ENCODE results near the gene DPP10.

Gene DPP10

DNA sequence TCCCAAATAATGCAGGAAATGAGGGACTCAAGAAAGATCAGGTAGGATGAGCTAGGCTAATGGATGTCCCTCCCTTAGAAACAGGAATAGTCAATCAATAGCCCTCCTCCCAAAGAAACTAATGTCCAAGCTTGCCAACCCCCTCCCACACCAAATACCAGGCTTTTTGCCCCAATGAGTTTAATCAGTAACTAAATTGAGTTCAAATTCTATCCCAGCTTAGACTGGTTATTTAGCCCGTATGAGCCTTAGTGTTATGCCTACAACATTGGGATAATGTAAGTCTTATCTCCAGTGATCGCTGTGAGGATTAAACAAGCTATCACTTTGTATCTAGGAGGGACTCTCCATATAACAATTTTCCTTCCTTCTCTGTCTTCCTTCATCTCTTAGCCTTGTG, 310.7 kb downstream of the DPP10 start:
- DNase-seq (ENCODE audit: low spot score in 2 of 2) = no peak
- H3K4me1 Mint-ChIP-seq = no peaks in the 10 kb centered on the region
- H3K27me3 Mint-ChIP-seq = no peaks in the 10 kb centered on the region
- no peak overlapping the region for H3K4me3 Mint-ChIP-seq
- H3K36me3 Mint-ChIP-seq (ENCODE audit: insufficient read depth) = peaks cover 3% of the 10 kb centered on the region
- peaks cover 16% of the 10 kb centered on the region for H3K9me3 Mint-ChIP-seq
- H3K27ac Mint-ChIP-seq (ENCODE audit: low read depth) = no peak overlapping the region
- ATAC-seq (replicated peaks; ENCODE audit: extremely low read depth, poor library complexity, severe bottlenecking) = no peak

DNA sequence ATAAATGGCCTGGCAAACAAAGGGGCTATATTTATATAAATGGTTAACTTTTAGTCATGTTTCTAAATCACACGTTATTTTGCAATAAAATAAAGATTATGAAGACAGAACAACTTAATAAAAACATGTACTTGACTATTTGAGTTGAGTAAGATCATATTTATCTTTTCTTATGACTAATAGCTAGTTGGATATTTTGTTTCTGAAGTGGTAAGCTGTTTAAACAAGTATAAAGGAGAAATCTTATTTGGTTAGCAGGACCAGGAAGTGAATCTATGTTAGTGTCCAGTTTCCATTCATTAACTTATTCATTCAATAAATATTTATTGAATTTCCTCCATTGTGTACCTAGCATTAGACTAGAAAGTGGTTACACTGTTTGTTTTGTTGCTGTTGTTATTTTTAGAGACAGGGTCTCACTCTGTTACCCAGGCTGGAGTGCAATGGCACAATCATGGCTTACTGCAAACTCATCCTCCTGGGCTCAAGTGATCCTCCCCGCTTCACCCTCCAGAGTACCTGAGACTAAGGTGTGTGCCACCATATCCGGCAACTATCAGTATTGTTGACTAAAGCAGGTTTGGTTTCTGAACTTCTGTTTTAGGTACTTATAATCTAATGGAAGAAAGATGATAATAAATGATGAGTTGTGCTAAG, 312.6 kb downstream of the DPP10 start:
- peaks cover 16% of the 10 kb centered on the region for H3K9me3 Mint-ChIP-seq
- H3K36me3 Mint-ChIP-seq (ENCODE audit: insufficient read depth) = peaks cover 3% of the 10 kb centered on the region
- no peak for DNase-seq (ENCODE audit: low spot score in 2 of 2)
- no peaks in the 10 kb centered on the region for H3K27me3 Mint-ChIP-seq
- no peak overlapping the region for H3K27ac Mint-ChIP-seq (ENCODE audit: low read depth)
- H3K4me3 Mint-ChIP-seq = no peak overlapping the region
- no peak for ATAC-seq (replicated peaks; ENCODE audit: extremely low read depth, poor library complexity, severe bottlenecking)
- H3K4me1 Mint-ChIP-seq = no peaks in the 10 kb centered on the region

DNA sequence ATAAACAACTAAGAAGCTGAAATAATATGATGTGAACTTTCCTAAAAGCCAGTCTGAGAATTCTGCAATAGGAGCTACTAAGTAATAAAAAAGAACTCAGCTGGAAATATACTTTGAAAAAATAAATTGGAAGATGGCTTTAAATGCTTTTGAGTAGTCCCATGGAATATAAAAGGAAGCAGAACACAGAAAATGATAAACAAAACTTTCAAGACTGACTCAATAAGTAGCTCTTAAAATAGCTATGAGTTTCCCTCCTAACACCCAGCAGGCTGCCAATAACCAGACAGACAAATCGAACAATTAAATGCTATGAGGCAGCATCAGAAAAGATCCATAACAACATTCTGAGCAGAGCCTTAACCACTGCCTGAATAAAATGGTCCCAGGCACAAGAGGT, 319.9 kb downstream of the DPP10 start:
- no peak overlapping the region for H3K4me3 Mint-ChIP-seq
- peaks cover 11% of the 10 kb centered on the region for H3K9me3 Mint-ChIP-seq
- no peak for DNase-seq (ENCODE audit: low spot score in 2 of 2)

DNA sequence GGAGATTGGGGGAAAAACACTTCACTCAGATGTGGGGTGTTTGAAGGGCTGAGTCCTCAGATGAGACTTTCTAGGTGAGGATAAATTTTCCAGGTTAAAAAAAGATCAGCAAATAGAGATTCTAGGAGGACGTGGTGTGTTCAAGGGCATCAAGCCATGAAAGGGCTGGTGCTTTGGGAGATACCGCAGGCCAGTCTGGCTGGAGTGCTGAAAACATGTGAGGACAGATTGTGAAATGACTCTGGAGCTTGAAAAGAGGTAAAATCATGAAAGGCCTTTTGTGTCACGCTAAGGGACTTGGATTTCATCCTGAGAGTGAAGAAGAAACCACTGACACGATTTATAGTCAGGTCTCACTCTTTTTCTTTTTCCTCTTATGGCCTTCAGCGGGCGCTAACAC, 320.5 kb downstream of the DPP10 start:
- H3K4me1 Mint-ChIP-seq = no peaks in the 10 kb centered on the region
- peaks cover 7% of the 10 kb centered on the region for H3K9me3 Mint-ChIP-seq
- H3K27ac Mint-ChIP-seq (ENCODE audit: low read depth) = no peak overlapping the region
- DNase-seq (ENCODE audit: low spot score in 2 of 2) (no peak), ATAC-seq (replicated peaks; ENCODE audit: extremely low read depth, poor library complexity, severe bottlenecking) (no peak)
- H3K27me3 Mint-ChIP-seq = no peaks in the 10 kb centered on the region
- no peaks in the 10 kb centered on the region for H3K36me3 Mint-ChIP-seq (ENCODE audit: insufficient read depth)
- no peak overlapping the region for H3K4me3 Mint-ChIP-seq

More for the DNA sequence above, 319.9 kb downstream of the DPP10 start:
- no peaks in the 10 kb centered on the region for H3K36me3 Mint-ChIP-seq (ENCODE audit: insufficient read depth)
- H3K4me1 Mint-ChIP-seq = no peaks in the 10 kb centered on the region
- no peak for ATAC-seq (replicated peaks; ENCODE audit: extremely low read depth, poor library complexity, severe bottlenecking)
- H3K27ac Mint-ChIP-seq (ENCODE audit: low read depth) = no peak overlapping the region
- no peaks in the 10 kb centered on the region for H3K27me3 Mint-ChIP-seq

GRCh38 chr2:114769110-114769509, 326.7 kb downstream of the DPP10 start:
- no peak for ATAC-seq (replicated peaks; ENCODE audit: extremely low read depth, poor library complexity, severe bottlenecking)
- Mint-ChIP-seq H3K4me3 (no peak overlapping the region), H3K36me3 (ENCODE audit: insufficient read depth) (no peaks in the 10 kb centered on the region), H3K27me3 (no peaks in the 10 kb centered on the region), H3K27ac (ENCODE audit: low read depth) (no peak overlapping the region), H3K4me1 (no peaks in the 10 kb centered on the region), H3K9me3 (peaks cover 11% of the 10 kb centered on the region)
- no peak for DNase-seq (ENCODE audit: low spot score in 2 of 2)

- H3K36me3 Mint-ChIP-seq (ENCODE audit: insufficient read depth) = no peaks in the 10 kb centered on the region
- H3K4me1 Mint-ChIP-seq = no peaks in the 10 kb centered on the region
- no peak for DNase-seq (ENCODE audit: low spot score in 2 of 2)
- no peak overlapping the region for H3K27ac Mint-ChIP-seq (ENCODE audit: low read depth)
- H3K9me3 Mint-ChIP-seq = peaks cover 11% of the 10 kb centered on the region
- no peaks in the 10 kb centered on the region for H3K27me3 Mint-ChIP-seq
- H3K4me3 Mint-ChIP-seq = no peak overlapping the region
- no peak for ATAC-seq (replicated peaks; ENCODE audit: extremely low read depth, poor library complexity, severe bottlenecking)
Measured at GRCh38 chr2:114769991-114770390, 327.6 kb downstream of the DPP10 start.

DNA sequence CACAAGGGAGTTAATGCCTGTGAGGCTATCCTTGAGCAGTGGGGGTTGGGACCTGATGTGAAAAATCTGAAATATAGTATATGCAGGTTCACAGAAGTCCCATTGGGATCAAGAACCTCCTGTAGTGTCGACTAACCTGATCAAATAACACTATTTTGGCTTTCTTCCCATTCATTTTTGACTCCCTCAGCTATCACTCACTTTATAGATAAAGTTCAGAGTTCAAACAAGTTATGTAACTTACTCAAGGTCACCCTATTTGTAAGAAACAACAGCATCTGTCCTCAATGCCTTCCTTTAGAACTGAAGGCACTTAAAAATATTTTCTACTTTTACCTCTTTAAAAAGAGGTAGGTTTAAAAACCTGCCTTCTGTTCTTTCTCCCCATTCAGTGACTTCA, 341.6 kb downstream of the DPP10 start:
- no peak for ATAC-seq (replicated peaks; ENCODE audit: extremely low read depth, poor library complexity, severe bottlenecking)
- H3K27me3 Mint-ChIP-seq = no peaks in the 10 kb centered on the region
- no peaks in the 10 kb centered on the region for H3K9me3 Mint-ChIP-seq
- no peaks in the 10 kb centered on the region for H3K4me1 Mint-ChIP-seq
- no peak for DNase-seq (ENCODE audit: low spot score in 2 of 2)
- no peaks in the 10 kb centered on the region for H3K36me3 Mint-ChIP-seq (ENCODE audit: insufficient read depth)
- H3K4me3 Mint-ChIP-seq = no peak overlapping the region
- no peak overlapping the region for H3K27ac Mint-ChIP-seq (ENCODE audit: low read depth)

DNA sequence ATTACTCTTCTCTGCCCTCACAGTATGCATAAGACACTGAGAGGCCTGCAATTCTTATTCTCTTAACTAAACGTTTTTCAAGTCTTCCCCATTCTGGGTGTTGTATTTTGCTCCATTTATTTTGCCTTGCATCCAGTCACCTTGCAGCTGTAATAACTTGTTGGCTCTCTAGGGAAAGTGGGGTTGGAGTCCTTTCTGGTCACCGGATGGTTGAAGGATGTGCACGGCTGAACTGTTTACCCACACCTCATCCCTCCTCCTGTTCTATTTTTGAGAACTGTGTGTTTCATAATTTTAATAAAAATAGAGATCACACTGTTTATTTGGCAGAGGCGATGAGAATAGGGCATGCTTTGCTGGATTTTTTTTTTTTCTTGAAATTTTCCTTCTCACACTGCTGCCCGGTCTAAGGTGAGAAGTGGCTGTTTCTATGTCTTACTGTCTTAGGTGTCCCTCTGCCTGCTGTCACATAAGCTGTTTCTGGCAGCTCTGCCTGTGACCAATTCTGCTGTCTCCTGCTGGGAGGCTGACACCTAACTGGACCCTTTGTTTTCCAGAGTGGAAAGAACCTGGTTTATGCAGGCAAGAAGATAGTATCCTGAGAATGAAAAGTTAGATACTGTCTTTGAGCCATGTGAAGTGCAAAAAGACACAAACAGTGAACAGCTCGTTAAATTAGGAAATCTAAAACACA, 342.6 kb downstream of the DPP10 start:
- Mint-ChIP-seq H3K27me3 (no peaks in the 10 kb centered on the region), H3K9me3 (no peaks in the 10 kb centered on the region), H3K4me3 (no peak overlapping the region), H3K36me3 (ENCODE audit: insufficient read depth) (no peaks in the 10 kb centered on the region), H3K4me1 (no peaks in the 10 kb centered on the region), H3K27ac (ENCODE audit: low read depth) (no peak overlapping the region)
- ATAC-seq (replicated peaks; ENCODE audit: extremely low read depth, poor library complexity, severe bottlenecking) (no peak), DNase-seq (ENCODE audit: low spot score in 2 of 2) (no peak)

DNA sequence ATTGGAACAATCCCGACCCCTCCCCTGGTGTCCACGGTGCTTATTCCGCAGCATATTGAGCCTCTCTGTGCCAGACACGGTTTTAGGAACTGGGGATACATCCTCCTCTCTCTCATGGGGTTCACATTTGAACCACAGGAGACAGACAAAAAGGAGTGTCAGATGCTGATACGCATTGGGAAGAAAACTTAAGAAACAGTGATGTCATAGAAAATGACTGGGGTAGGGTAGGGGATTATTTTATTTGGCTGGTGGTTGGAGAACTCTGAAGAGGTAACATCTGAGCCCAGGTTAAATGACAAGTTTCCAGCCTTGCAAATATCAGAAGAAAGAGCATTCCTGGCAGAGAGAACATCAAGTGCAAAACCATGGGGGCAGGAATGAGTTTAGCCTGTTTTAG, 344.5 kb downstream of the DPP10 start:
- no peaks in the 10 kb centered on the region for H3K27me3 Mint-ChIP-seq
- H3K36me3 Mint-ChIP-seq (ENCODE audit: insufficient read depth) = no peaks in the 10 kb centered on the region
- no peak overlapping the region for H3K27ac Mint-ChIP-seq (ENCODE audit: low read depth)
- no peak overlapping the region for H3K4me3 Mint-ChIP-seq
- no peaks in the 10 kb centered on the region for H3K9me3 Mint-ChIP-seq
- ATAC-seq (replicated peaks; ENCODE audit: extremely low read depth, poor library complexity, severe bottlenecking) (no peak), DNase-seq (ENCODE audit: low spot score in 2 of 2) (no peak)
- H3K4me1 Mint-ChIP-seq = no peaks in the 10 kb centered on the region

DNA sequence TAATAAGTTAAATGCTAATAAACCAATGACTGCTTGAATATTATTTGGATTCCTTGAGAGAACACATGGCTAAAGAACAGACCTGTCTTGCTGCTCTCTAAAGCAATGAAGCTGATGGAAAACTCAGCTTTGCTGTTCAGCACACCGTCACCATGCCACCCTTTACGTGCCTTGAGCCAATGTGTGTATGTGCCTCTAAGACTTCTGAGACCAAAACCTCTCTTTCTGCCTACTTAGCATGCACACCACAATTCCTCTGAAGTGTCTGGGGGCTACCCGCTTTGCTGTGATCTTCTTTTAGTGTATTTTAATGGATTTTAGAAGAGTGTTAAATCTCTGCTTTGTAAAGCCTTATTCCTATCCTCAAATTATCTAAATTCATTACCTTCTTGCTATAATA, 345.0 kb downstream of the DPP10 start:
- H3K27ac Mint-ChIP-seq (ENCODE audit: low read depth) = no peak overlapping the region
- H3K4me3 Mint-ChIP-seq = no peak overlapping the region
- no peaks in the 10 kb centered on the region for H3K4me1 Mint-ChIP-seq
- H3K27me3 Mint-ChIP-seq = no peaks in the 10 kb centered on the region
- H3K9me3 Mint-ChIP-seq = no peaks in the 10 kb centered on the region
- no peak for ATAC-seq (replicated peaks; ENCODE audit: extremely low read depth, poor library complexity, severe bottlenecking)
- DNase-seq (ENCODE audit: low spot score in 2 of 2) = no peak
- H3K36me3 Mint-ChIP-seq (ENCODE audit: insufficient read depth) = no peaks in the 10 kb centered on the region

- no peak for DNase-seq (ENCODE audit: low spot score in 2 of 2)
- Mint-ChIP-seq H3K27ac (ENCODE audit: low read depth) (no peak overlapping the region), H3K4me3 (no peak overlapping the region), H3K4me1 (no peaks in the 10 kb centered on the region), H3K9me3 (no peaks in the 10 kb centered on the region), H3K27me3 (no peaks in the 10 kb centered on the region), H3K36me3 (ENCODE audit: insufficient read depth) (no peaks in the 10 kb centered on the region)
- ATAC-seq (replicated peaks; ENCODE audit: extremely low read depth, poor library complexity, severe bottlenecking) = no peak
Measured at GRCh38 chr2:114789989-114790388, 347.5 kb downstream of the DPP10 start.

GRCh38 chr2:114797540-114797939, 355.1 kb downstream of the DPP10 start:
- no peak for DNase-seq (ENCODE audit: low spot score in 2 of 2)
- Mint-ChIP-seq H3K9me3 (no peaks in the 10 kb centered on the region), H3K4me3 (no peak overlapping the region), H3K27me3 (no peaks in the 10 kb centered on the region), H3K4me1 (no peaks in the 10 kb centered on the region), H3K27ac (ENCODE audit: low read depth) (no peak overlapping the region), H3K36me3 (ENCODE audit: insufficient read depth) (no peaks in the 10 kb centered on the region)
- no peak for ATAC-seq (replicated peaks; ENCODE audit: extremely low read depth, poor library complexity, severe bottlenecking)

- Mint-ChIP-seq H3K36me3 (ENCODE audit: insufficient read depth) (no peaks in the 10 kb centered on the region), H3K9me3 (no peaks in the 10 kb centered on the region), H3K27me3 (no peaks in the 10 kb centered on the region), H3K4me1 (no peaks in the 10 kb centered on the region), H3K27ac (ENCODE audit: low read depth) (no peak overlapping the region), H3K4me3 (no peak overlapping the region)
- ATAC-seq (replicated peaks; ENCODE audit: extremely low read depth, poor library complexity, severe bottlenecking) = no peak
- DNase-seq (ENCODE audit: low spot score in 2 of 2) = no peak
Measured at GRCh38 chr2:114797942-114798341, 355.5 kb downstream of the DPP10 start.
